ENCODE measurements around the gene RIPOR2.

The RIPOR2 gene

DNA sequence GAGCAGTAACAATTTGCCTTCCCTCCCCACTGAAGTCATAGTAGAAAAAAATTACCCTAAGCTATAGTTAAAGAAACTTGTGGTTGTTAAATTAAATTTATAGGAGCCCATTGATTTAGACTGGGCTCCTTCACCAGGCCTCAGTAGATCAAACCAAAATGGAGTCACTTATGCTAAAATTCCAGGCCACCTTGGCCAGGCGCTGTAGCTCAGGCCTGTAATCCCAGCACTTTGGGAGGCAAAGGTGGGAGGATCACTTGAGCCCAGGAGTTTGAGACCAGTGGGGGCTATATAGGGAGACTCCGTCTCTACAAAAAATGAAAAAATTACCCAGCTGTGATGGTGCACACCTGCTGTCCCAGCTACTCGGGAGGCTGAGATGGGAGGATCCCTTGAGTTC lies 176.0 kb downstream of the RIPOR2 start:
- TF ChIP-seq ZNF24 (tag by site-specific recombination; IDR thresholded peaks at IDR 0.05) = no peak
- TF ChIP-seq ZFP37 (tag by site-specific recombination; IDR thresholded peaks at IDR 0.05) = no peak
- TF ChIP-seq, protein P1, sequence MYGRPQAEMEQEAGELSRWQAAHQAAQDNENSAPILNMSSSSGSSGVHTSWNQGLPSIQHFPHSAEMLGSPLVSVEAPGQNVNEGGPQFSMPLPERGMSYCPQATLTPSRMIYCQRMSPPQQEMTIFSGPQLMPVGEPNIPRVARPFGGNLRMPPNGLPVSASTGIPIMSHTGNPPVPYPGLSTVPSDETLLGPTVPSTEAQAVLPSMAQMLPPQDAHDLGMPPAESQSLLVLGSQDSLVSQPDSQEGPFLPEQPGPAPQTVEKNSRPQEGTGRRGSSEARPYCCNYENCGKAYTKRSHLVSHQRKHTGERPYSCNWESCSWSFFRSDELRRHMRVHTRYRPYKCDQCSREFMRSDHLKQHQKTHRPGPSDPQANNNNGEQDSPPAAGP (tag by site-specific recombination; IDR thresholded peaks at IDR 0.05) = no peak
- no peak for TF ChIP-seq GLIS1 (tag by site-specific recombination; IDR thresholded peaks at IDR 0.05)
- no peak for TF ChIP-seq ZNF214 (tag by site-specific recombination; IDR thresholded peaks at IDR 0.05; ENCODE audit: borderline replicate concordance)
- no peak for TF ChIP-seq ZNF266 (tag by site-specific recombination; IDR thresholded peaks at IDR 0.05; ENCODE audit: low read depth)
- ChIA-PET CTCF (interaction anchor here (0.6 to 1.2 kb wide), 4 partner anchors 12 to 507 kb away, joined by 3 to 7 read pairs (median 4); no protein-coding TSS in a partner anchor), POLR2A (no interaction called here)
- no peaks in the 10 kb centered on the region for H3K9me3 ChIP-seq (ENCODE audit: control insufficient read depth, insufficient read depth, low read depth, low read length)
- H3K4me3 ChIP-seq (ENCODE audit: low read depth, low read length) = no peak overlapping the region
- no peaks in the 10 kb centered on the region for H3K36me3 ChIP-seq (ENCODE audit: control insufficient read depth in 2 of 2, insufficient read depth in 1 of 2, low read length in 2 of 2)
- no peak overlapping the region for H3K27ac ChIP-seq (ENCODE audit: extremely low read depth, low read depth, low read length)
- no peaks in the 10 kb centered on the region for H3K4me1 ChIP-seq (ENCODE audit: control insufficient read depth, insufficient read depth, low read length)

DNA sequence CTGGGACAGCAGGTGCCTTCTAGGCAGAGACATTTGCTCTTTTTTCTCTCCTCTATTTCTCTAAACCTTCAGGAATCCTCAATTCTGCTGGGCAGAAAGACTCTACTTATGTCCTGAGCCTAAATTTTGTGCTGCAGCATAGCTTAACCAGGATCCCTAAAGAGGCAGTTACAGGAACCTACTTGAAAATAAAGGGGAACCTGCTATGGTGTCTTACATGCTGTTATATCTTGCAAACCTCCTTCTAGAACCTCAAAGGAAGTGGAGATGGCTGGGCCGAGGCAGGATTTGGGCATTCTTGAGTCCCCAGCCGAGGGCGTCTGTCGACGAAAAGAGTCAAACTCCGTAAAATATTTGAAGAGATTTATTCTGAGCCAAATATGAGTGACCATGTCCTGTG lies 178.1 kb downstream of the RIPOR2 start:
- TF ChIP-seq, protein P2, sequence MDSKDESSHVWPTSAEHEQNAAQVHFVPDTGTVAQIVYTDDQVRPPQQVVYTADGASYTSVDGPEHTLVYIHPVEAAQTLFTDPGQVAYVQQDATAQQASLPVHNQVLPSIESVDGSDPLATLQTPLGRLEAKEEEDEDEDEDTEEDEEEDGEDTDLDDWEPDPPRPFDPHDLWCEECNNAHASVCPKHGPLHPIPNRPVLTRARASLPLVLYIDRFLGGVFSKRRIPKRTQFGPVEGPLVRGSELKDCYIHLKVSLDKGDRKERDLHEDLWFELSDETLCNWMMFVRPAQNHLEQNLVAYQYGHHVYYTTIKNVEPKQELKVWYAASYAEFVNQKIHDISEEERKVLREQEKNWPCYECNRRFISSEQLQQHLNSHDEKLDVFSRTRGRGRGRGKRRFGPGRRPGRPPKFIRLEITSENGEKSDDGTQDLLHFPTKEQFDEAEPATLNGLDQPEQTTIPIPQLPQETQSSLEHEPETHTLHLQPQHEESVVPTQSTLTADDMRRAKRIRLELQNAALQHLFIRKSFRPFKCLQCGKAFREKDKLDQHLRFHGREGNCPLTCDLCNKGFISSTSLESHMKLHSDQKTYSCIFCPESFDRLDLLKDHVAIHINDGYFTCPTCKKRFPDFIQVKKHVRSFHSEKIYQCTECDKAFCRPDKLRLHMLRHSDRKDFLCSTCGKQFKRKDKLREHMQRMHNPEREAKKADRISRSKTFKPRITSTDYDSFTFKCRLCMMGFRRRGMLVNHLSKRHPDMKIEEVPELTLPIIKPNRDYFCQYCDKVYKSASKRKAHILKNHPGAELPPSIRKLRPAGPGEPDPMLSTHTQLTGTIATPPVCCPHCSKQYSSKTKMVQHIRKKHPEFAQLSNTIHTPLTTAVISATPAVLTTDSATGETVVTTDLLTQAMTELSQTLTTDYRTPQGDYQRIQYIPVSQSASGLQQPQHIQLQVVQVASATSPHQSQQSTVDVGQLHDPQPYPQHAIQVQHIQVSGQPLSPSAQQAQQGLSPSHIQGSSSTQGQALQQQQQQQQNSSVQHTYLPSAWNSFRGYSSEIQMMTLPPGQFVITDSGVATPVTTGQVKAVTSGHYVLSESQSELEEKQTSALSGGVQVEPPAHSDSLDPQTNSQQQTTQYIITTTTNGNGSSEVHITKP (tag by site-specific recombination; IDR thresholded peaks at IDR 0.05) = no peak
- TF ChIP-seq, protein P3, sequence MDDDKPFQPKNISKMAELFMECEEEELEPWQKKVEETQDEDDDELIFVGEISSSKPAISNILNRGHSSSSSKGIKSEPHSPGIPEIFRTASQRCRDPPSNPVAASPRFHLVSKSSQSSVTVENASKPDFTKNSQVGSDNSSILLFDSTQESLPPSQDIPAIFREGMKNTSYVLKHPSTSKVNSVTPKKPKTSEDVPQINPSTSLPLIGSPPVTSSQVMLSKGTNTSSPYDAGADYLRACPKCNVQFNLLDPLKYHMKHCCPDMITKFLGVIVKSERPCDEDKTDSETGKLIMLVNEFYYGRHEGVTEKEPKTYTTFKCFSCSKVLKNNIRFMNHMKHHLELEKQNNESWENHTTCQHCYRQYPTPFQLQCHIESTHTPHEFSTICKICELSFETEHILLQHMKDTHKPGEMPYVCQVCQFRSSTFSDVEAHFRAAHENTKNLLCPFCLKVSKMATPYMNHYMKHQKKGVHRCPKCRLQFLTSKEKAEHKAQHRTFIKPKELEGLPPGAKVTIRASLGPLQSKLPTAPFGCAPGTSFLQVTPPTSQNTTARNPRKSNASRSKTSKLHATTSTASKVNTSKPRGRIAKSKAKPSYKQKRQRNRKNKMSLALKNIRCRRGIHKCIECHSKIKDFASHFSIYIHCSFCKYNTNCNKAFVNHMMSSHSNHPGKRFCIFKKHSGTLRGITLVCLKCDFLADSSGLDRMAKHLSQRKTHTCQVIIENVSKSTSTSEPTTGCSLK (tag by site-specific recombination; IDR thresholded peaks at IDR 0.05) = no peak
- TF ChIP-seq ZXDB (tag by site-specific recombination; IDR thresholded peaks at IDR 0.05) (no peak), ZNF341 (tag by site-specific recombination; IDR thresholded peaks at IDR 0.05; ENCODE audit: low read depth) (no peak), ZIC2 (tag by site-specific recombination; IDR thresholded peaks at IDR 0.05) (no peak), ZNF138 (tag by site-specific recombination; IDR thresholded peaks at IDR 0.05; ENCODE audit: borderline replicate concordance) (no peak), KLF7 (tag by site-specific recombination; IDR thresholded peaks at IDR 0.05; ENCODE audit: borderline replicate concordance) (no peak)
- TF ChIP-seq, protein P4, sequence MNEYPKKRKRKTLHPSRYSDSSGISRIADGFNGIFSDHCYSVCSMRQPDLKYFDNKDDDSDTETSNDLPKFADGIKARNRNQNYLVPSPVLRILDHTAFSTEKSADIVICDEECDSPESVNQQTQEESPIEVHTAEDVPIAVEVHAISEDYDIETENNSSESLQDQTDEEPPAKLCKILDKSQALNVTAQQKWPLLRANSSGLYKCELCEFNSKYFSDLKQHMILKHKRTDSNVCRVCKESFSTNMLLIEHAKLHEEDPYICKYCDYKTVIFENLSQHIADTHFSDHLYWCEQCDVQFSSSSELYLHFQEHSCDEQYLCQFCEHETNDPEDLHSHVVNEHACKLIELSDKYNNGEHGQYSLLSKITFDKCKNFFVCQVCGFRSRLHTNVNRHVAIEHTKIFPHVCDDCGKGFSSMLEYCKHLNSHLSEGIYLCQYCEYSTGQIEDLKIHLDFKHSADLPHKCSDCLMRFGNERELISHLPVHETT (tag by site-specific recombination; IDR thresholded peaks at IDR 0.05) = no peak
- TF ChIP-seq, protein P5, sequence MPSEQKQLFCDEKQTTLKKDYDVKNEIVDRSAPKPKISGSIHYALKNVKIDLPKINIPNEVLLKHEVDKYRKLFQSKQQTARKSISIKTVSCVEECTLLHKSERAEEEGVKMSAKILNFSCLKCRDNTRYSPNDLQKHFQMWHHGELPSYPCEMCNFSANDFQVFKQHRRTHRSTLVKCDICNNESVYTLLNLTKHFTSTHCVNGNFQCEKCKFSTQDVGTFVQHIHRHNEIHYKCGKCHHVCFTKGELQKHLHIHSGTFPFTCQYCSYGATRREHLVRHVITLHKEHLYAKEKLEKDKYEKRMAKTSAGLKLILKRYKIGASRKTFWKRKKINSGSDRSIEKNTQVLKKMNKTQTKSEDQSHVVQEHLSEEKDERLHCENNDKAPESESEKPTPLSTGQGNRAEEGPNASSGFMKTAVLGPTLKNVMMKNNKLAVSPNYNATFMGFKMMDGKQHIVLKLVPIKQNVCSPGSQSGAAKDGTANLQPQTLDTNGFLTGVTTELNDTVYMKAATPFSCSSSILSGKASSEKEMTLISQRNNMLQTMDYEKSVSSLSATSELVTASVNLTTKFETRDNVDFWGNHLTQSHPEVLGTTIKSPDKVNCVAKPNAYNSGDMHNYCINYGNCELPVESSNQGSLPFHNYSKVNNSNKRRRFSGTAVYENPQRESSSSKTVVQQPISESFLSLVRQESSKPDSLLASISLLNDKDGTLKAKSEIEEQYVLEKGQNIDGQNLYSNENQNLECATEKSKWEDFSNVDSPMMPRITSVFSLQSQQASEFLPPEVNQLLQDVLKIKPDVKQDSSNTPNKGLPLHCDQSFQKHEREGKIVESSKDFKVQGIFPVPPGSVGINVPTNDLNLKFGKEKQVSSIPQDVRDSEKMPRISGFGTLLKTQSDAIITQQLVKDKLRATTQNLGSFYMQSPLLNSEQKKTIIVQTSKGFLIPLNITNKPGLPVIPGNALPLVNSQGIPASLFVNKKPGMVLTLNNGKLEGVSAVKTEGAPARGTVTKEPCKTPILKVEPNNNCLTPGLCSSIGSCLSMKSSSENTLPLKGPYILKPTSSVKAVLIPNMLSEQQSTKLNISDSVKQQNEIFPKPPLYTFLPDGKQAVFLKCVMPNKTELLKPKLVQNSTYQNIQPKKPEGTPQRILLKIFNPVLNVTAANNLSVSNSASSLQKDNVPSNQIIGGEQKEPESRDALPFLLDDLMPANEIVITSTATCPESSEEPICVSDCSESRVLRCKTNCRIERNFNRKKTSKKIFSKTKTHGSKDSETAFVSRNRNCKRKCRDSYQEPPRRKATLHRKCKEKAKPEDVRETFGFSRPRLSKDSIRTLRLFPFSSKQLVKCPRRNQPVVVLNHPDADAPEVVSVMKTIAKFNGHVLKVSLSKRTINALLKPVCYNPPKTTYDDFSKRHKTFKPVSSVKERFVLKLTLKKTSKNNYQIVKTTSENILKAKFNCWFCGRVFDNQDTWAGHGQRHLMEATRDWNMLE (tag by site-specific recombination; conservative IDR thresholded peaks at IDR 0.05; ENCODE audit: low read depth) = no peak
- ChIA-PET POLR2A (no interaction called here), CTCF (interaction anchor here (1.0 to 1.2 kb wide), 2 partner anchors 9 to 62 kb away, joined by 3 read pairs; no protein-coding TSS in a partner anchor)
- Histone ChIP-seq H3K36me3 (ENCODE audit: control insufficient read depth in 2 of 2, insufficient read depth in 1 of 2, low read length in 2 of 2) (no peaks in the 10 kb centered on the region), H3K4me3 (ENCODE audit: low read depth, low read length) (no peak overlapping the region), H3K27ac (ENCODE audit: extremely low read depth, low read depth, low read length) (no peak overlapping the region), H3K9me3 (ENCODE audit: control insufficient read depth, insufficient read depth, low read depth, low read length) (no peaks in the 10 kb centered on the region), H3K4me1 (ENCODE audit: control insufficient read depth, insufficient read depth, low read length) (no peaks in the 10 kb centered on the region)

Data from HEK293 (cell line).